ENCODE results near the gene BAHCC1. TPM values are rescaled to one million over a fixed set of nuclear protein-coding genes. Genes with fewer than 3 reads are reported as not detected.

The BAHCC1 gene
- total RNA-seq, 2 donors from 2014 or later: 5.8 to 12.7 TPM

DNA sequence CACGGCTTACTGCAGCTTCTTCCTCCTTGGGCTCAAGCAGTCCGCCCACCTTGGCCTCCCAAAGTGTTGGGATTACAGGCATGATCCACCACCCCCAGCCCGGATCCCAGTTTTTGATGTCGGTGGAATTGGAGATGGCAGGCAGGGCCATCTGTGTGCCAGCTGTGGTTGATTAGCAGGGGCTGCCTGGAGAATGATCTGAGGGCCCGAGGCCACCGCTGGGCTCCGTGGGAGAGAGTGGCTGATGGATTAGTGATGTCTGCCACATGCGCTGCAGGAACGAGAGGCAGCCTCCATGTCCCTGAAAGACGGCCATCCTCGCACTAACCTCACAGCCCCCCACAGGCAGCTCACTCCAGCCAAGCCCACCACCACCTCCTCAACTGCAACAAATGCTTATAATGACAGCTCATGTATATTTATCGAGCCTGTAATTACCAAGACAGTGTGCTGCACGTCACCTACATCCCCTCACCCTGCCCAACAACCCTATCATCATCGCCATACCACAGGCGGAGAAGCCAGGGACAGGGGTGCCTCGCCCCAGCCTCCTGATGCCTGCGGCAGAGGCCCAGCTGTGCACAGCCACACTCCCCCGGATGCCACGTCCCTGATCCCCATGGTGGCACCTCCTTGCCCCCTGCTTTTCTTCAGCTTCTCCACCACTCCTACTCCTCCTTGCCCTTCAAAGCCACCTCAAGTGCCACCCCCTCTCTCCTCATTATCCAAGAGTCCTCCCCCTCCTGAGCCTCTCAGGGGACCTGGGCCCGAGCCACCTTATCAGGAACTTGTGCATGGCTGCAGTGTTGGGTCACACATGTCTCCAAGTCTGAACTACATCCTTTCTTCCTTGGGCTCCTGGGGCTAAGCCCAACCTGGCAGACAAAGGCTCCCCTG is 84.2 kb downstream of the BAHCC1 start:
- Histone ChIP-seq H3K27me3 (no peaks in the 10 kb centered on the region), H3K27ac (no peak overlapping the region), H3K4me3 (no peak overlapping the region), H3K4me1 (peaks cover 0 to 40% of the 10 kb centered on the region in 2 donors), H3K36me3 (no peaks in the 10 kb centered on the region), H3K9me3 (no peaks in the 10 kb centered on the region)
- DNase-seq (ENCODE audit: low spot score): no peak
- TF ChIP-seq, protein P1, sequence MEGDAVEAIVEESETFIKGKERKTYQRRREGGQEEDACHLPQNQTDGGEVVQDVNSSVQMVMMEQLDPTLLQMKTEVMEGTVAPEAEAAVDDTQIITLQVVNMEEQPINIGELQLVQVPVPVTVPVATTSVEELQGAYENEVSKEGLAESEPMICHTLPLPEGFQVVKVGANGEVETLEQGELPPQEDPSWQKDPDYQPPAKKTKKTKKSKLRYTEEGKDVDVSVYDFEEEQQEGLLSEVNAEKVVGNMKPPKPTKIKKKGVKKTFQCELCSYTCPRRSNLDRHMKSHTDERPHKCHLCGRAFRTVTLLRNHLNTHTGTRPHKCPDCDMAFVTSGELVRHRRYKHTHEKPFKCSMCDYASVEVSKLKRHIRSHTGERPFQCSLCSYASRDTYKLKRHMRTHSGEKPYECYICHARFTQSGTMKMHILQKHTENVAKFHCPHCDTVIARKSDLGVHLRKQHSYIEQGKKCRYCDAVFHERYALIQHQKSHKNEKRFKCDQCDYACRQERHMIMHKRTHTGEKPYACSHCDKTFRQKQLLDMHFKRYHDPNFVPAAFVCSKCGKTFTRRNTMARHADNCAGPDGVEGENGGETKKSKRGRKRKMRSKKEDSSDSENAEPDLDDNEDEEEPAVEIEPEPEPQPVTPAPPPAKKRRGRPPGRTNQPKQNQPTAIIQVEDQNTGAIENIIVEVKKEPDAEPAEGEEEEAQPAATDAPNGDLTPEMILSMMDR (IDR thresholded peaks at IDR 0.05): no peak

DNA sequence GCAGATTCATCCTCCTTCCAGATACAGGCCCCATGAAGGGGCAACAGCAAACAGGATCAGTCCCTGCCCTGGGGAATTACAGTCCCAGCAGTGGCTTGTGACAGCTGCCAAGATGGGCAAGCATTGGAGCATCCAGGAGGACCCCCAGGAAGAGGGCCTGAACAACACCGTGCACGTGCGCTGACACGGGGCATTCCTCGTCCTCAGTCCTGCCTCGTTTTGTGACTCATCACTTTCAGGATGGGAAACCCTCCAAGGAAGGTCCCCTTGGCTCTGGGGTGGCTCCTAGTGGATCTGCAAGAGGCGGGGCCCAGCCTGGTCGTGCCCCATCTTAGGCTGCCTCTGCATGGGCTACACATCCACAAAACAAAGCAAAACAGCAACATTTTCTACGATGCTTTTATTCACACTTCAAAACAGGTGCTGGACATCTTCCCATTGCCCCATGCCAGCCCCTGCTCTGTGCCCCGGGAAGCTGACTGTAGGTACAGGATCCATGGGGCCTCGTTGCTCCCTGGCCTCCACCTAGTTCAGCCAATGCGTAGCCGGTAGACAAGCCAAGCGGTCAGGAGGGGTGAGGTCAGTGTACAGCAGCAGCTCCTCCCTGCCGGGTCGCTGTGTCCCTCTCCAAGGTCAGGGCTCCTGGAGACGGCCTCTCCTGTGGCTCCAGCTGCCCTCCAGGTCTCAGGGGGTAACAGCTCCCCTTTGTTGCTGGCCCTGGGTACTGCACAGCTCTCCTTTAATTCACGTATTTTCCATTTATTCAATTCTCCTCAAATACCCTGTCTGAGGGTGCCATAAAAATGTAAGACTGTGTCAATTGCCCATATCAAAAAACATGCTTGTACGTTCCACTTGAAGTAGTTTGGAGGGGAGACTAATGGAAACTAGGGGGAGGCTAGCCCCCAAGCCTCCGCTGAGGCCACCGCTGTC is 85.1 kb downstream of the BAHCC1 start:
- Histone ChIP-seq H3K4me3 (peak overlapping the region in 1 of 2 donors; percentile 60), H3K4me1 (peaks cover 0 to 47% of the 10 kb centered on the region in 2 donors), H3K27ac (peak overlapping the region in 1 of 2 donors; percentile 37), H3K9me3 (no peaks in the 10 kb centered on the region), H3K36me3 (no peaks in the 10 kb centered on the region), H3K27me3 (no peaks in the 10 kb centered on the region)
- DNase-seq (ENCODE audit: low spot score): peak; percentile 81
- TF ChIP-seq, protein P1 (IDR thresholded peaks at IDR 0.05): peak in 1 of 2 donors; percentile 22

DNA sequence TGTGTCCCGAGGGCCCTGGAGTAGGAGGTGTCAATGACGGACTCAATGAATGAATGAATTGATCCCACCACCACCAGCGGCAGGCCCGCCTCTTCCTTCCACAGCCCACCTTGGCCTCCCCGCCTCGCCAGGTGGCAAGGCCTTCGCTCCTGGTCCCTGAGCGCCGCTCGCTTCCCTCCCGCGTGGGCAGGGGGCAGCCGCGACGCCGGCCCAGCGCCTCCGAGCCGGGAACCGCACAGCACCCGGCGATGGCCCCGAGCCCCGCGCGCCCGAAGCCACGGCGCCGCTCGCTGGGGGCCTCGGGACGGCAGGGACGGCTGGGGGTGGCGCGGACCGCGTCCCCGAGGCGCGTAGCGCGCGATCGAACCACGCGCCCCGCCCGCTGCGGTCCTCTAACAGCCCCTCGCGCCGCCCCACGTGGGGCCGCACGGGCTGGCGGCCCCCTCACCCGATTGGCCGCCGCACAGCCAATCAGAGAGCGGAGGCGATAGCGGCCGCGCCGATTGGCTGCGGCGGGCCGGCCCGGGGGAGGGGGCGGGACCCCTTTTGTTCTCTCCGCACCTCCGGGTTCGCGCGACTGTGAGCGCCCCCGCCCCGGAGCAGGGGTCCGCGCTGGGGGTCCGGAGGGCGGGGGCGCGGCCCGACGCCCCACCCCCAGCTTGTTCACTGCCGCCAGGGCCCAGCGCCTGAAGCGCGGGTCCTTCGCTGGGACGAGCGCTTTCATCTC is 86.0 kb downstream of the BAHCC1 start:
- Histone ChIP-seq H3K27ac (peak overlapping the region in 1 of 2 donors; percentile 52), H3K4me3 (peak overlapping the region; percentile 50 to 60), H3K27me3 (no peaks in the 10 kb centered on the region), H3K9me3 (no peaks in the 10 kb centered on the region), H3K36me3 (no peaks in the 10 kb centered on the region), H3K4me1 (peaks cover 0 to 47% of the 10 kb centered on the region in 2 donors)
- TF ChIP-seq, protein P1 (IDR thresholded peaks at IDR 0.05): peak in 1 of 2 donors; percentile 8
- DNase-seq (ENCODE audit: low spot score): peak; percentile 73

DNA sequence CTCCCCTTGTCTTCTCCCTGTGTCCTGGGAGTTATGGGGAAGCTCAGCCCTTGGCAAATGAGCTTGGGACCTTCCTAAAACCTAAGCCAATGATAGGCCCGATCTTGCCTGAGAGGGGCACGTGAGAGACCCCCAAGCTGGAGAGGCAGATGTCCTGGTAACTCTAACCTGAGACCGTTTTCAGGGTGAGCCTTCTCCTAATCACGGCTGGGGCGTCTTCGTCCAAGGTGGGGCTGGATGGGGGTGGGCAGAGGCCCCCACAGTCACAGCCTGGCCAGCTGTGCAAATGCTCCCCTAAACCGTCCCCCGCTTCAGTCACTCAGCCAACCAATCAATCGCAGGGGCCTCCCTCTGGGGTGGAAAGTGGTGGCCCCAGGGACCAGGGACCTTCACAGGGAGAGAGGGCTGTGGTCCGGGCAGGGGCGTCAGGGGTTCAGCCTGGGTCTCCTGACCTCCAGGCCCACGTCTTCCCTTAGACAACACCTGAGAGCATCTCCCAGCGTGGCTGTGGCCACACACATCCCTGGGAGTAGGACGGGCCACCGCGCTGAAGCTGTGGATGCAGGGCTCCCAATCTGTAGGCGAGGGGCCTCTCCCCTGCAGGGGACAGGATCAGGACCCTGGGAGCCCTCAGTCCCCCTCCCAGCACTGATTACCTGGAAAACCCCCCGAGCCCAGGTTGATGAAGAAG is 86.7 kb downstream of the BAHCC1 start:
- TF ChIP-seq, protein P1 (IDR thresholded peaks at IDR 0.05): no peak
- no peaks in the 10 kb centered on the region for H3K9me3 ChIP-seq
- no peak for DNase-seq (ENCODE audit: low spot score)
- peak overlapping the region in 1 of 2 donors; percentile 52 for H3K27ac ChIP-seq
- peaks cover 0 to 47% of the 10 kb centered on the region in 2 donors for H3K4me1 ChIP-seq
- H3K27me3 ChIP-seq: no peaks in the 10 kb centered on the region
- peak overlapping the region; percentile 50 to 60 for H3K4me3 ChIP-seq
- no peaks in the 10 kb centered on the region for H3K36me3 ChIP-seq

DNA sequence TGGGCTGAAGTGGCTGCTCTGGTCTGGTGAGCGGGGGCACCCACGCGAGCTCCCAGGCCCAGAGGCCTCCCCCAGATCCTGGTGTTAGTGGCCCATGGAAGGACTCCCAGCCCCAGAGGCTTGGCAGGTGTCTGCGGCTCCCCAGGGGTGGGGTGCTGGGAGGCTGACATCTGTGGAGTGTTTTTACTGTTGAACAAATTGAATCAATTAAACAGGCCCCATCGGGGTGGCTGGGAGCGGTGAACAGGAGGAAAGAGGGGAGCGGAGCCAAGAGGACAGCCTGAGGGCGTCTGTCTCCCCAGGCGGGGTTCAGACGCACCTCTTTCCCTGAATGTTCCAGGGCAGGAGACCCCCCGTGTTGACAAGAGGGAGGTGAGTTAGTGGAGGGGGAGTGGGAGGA is 87.4 kb downstream of the BAHCC1 start:
- H3K36me3 ChIP-seq: no peaks in the 10 kb centered on the region
- no peaks in the 10 kb centered on the region for H3K9me3 ChIP-seq
- no peak overlapping the region for H3K27ac ChIP-seq
- no peak for DNase-seq (ENCODE audit: low spot score)
- no peak overlapping the region for H3K4me3 ChIP-seq
- TF ChIP-seq, protein P1 (IDR thresholded peaks at IDR 0.05): no peak
- H3K27me3 ChIP-seq: no peaks in the 10 kb centered on the region
- peaks cover 0 to 52% of the 10 kb centered on the region in 2 donors for H3K4me1 ChIP-seq
